A172 (cell line): Measurements from ENCODE around the gene MOCS1. TPM values are rescaled to one million over a fixed set of nuclear protein-coding genes. Genes with fewer than 3 reads are reported as not detected.

Experiments
- DNase-seq: peaks from one replicate; pipeline ENCODE4 v3.0.0-alpha.2; 2015; ENCODE audit warnings: low spot score
- total RNA-seq: library from RNA; depleted of rRNA; stranded (reverse); fragments of >200 nt; shearing (Covaris generic); gene quantifications from 2 replicates; pipeline ENCODE4 v1.2.3, GENCODE V29; 2014

MOCS1 gene
- total RNA-seq, 1 experiment from 2014 or later = 4.4 TPM

DNA sequence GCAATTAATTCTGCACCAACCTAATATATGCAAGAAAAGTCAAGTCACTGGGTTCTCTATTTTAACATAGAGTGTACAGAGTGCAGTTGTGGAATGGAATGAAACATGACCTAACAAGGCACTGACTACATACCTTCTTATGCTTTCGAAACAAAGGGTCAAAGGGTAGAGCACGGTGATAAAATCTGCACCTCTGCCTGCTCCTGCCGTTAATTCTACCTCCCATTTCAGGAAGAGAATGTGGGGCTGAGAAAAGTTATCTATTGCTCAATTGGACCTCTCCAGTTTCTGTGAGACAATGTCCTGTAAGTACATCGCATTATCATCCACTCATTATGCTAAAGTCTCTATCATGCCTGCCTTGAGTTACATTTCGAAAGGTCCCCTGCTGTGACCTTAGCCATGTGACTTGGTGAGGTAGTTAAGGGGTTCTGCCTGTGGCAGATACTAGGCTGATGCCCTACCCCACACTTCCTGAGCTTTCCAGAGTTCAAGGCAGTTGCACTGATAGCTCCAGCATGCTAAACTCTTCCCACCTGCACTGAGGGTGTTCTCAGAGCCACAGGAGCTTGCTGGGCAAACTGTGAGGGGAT lies 14.0 kb upstream of the MOCS1 start:
- no peak for DNase-seq

GRCh38 chr6:39947611-39948068 lies 13.4 kb upstream of the MOCS1 start:
- no peak for DNase-seq

DNA sequence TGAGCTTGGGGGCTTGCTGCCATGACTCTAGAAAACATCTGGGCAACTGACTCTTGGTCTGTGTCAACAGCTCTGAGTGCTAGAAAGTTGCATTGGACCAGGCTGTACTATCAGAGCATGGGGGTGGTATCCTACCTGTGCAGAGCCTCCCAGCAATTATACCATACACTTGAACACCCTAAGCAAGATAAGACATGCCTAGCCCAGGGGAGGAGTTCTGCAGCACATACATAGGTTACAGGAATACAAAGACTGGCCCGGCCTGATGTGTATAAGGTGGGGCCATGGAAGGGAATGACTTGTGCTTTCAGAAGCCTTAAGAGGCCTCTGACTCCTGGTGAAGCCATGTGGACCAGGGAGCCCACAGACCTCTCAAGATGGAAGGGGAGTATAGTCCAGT lies 11.4 kb upstream of the MOCS1 start:
- DNase-seq = no peak

DNA sequence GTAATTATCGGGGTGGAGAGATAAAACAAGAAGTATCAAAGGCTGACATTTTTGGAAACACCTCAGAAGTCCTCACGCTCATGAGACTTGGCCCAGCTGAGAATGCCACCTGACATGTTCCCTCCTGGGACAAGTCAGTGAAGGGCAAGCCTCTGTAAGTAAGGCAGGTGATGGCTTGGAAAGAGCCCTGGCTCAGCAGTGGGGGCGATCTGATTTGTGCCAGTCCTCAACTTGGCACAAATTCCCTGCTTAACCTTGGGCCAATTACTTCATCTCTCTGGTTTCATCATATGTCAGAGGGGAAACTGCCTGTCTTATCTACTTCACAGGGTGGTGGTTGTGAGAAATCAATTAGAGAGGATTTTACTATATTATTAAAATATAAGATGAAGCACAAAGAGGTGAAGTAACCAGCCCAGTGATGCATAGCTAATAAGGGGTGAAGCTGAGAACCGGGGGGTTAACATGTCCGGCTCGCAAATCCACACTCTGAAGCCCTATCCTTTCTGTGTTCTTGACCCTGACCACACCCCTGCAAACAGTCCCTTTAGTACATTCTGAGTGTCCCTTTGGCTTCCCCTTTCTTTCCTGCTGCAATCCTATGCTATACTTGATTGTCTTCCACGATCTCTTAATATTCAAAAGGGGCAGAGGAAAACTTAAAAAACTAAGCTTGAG lies 8.8 kb upstream of the MOCS1 start:
- no peak for DNase-seq

- DNase-seq = no peak
These were observed 7.6 kb upstream of the MOCS1 start for GRCh38 chr6:39941820-39942219.

DNA sequence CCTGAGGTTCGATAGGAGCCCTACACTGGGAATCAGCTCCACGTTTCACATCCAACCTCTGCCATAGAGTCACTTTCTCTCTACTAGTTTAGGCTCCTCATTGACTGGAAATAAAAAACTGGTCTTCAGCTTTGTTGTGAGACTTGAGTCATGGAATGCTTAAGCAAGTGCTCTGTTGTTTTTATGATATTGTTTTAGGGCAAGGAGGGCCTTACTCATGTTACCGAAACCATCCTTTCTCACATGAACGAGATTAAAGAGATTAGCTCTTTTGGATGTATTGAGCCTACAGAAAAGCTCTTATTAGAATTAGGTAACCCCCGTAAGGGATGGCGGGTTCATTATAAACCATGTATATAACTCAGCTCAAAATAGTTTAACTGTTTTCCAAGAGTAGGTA lies 6.9 kb upstream of the MOCS1 start:
- DNase-seq = no peak

GRCh38 chr6:39938773-39939654 lies 4.8 kb upstream of the MOCS1 start:
- no peak for DNase-seq

- DNase-seq = no peak
These were observed 3.5 kb upstream of the MOCS1 start for GRCh38 chr6:39937686-39938333.

DNA sequence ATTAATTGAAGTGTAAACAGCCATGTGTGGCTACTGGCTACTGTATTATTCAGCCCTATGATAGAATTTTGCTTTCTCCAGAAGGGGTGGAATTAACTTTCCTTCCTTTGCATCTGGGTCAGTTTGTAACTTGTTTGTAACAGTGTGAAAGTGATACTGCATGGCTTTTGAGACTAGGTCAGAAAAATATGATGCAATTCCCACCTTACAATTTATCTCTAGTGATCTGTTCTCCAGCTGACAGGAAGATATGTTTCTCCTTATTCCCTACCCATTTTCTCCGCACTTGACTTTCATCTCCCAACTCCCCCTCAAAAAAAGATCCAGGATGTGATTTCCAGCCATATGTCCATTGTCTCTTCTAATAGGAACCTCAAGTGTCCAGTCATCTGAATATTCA lies 2.6 kb upstream of the MOCS1 start:
- no peak for DNase-seq

GRCh38 chr6:39935241-39935640 lies 979 bp upstream of the MOCS1 start:
- DNase-seq = no peak

DNA sequence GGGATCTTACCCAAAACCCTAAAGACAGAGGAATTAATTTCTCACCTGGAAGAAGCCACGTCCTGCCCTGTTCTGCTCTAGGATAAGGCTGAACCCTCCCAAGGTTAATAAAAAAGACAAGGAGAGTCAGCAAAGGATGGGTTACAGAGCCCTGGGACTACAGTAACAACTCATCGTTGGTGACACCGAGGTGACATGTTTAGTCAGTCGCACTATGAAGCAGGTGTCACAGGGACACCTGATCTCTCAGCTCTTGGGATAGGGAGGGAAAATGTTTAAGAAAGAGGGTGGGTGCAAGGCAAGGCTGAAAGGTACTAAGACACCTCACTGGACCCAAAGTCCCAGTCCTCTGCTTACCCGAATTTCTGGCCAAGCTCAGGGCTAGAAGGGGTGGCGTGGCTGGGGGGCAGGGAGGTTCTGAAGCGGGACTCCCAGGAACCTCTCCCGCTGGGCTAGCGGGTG lies 562 bp downstream of the MOCS1 start:
- no peak for DNase-seq

DNA sequence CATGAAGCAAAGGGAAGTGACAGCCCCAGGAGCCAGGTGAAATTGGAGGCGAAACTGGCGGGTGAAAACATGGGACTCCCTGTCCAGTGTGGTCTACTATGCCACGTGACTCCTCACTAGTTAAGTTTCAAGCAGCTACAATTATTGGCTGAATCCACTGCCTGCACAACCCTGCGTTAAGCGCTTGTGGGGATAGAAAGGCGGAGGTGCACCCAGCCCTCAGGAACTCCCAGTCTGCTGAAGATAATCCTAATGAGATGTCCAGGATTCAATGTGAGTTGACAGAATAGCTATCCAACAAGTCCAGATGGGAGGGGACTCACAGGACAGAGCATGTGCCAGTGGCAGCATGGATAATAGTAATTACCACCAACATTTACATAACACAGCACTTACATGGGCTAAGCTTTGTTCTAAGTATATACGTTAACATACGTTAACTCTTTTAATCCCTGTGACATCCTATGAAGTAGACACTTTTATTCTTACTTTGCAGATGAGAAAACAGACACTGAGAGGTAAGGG lies 1.8 kb downstream of the MOCS1 start:
- DNase-seq = no peak

DNA sequence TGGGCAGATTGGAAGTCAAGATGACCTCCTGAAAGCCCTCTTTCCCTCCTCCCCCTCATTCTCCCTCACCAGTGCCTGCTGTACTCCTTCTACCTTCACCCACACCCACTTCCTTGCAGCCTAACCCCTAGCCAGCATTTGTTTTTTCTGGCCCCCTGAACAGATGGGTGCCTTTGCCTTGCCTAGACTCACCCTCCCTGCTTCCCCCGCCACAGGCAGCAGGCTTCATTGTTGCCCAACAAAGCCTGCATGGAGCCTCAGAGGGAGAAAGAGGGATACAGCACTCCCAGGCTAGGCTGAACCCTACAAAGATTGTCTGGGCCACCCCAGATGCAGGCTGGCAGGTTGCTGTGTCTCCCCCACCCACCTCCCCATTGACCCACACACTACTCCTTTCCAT lies 2.7 kb downstream of the MOCS1 start:
- no peak for DNase-seq

DNA sequence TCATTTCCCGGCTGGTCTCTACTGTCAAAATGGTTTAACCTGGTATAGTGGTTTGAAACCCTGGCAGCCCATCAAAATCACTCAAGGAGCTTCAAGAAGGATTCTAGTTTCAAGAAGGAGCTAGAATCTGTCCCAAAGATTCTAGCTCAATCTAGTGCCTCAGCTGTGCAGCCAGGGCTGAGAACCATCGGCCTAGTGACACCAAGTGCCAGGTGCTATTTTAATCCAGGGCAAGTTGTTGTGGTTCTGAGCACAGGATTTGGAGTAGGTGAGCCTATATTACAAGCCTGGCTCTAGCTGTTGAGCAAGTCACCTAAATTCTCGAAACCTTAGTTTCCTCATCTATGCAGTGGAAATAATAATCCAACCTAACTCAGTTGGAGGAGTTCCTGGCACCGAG lies 3.7 kb downstream of the MOCS1 start:
- no peak for DNase-seq

DNA sequence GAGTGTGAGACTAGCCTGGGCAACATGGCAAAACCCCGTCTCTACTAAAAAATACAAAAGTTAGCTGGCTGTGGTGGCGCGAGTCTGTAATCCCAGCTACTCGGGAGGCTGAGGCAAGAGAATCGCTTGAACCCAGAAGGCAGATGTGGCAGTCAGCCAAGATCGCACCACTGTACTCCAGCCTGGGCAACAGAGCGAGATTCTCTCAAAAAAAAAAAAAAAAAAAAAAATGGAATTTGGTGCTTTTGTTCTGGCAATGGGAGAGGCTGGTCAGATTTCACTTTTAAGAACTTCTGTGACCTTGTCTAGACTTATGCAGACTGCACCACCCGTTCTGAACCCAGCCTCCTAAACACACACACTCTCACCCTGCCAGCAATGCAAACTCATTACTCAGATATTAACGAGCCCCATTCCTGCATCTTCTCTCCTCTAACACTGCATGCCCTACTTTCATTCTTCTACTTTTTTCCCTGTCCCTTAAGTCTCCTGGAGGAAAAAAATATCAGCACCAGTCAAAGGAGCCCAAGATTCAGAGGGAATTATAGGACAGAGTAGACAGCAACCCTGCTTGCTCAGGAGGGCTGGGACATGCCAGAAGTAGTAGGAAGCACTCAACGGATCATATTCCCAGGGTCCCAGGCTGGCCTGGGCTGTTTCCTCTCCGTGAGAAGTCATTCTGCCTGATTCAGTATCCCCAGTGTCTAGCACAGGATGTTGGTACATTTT lies 4.4 kb downstream of the MOCS1 start:
- DNase-seq = no peak

DNA sequence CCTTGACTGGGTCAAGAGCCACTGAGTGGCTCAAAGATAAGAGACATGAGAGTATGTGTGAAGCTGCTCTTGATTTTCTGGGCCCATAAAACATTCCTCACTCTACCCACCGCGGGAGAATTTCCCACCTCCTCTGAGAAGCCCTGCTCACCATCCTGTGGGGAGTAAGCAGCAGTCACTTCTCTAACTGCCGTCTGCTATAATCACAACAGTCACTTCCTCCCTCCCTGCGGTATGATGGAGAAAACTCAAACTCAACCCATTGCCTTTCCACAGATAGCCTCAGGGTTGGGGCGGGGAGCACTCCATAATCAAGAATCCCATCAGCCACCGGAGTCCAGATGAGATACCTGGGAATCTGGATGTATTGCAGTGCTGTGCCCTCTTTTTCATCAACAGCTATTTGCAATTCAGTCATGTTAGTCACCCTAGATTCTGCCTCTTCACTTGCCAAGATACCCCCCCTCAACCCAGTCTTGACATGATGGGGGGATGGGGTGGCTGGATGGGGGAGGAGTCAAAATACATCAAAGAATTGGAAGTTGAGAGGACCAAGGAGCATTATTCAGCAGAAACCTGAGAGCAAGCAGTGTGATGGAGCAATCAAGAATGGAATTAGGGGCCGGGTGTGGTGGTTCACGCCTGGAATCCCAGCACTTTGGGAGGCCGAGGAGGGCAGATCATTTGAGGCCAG lies 5.1 kb downstream of the MOCS1 start:
- DNase-seq = no peak

GRCh38 chr6:39927159-39927558 lies 7.1 kb downstream of the MOCS1 start:
- DNase-seq = peak; percentile 60

GRCh38 chr6:39926668-39927067 lies 7.6 kb downstream of the MOCS1 start:
- no peak for DNase-seq

GRCh38 chr6:39925931-39926290 lies 8.4 kb downstream of the MOCS1 start:
- DNase-seq = no peak

DNA sequence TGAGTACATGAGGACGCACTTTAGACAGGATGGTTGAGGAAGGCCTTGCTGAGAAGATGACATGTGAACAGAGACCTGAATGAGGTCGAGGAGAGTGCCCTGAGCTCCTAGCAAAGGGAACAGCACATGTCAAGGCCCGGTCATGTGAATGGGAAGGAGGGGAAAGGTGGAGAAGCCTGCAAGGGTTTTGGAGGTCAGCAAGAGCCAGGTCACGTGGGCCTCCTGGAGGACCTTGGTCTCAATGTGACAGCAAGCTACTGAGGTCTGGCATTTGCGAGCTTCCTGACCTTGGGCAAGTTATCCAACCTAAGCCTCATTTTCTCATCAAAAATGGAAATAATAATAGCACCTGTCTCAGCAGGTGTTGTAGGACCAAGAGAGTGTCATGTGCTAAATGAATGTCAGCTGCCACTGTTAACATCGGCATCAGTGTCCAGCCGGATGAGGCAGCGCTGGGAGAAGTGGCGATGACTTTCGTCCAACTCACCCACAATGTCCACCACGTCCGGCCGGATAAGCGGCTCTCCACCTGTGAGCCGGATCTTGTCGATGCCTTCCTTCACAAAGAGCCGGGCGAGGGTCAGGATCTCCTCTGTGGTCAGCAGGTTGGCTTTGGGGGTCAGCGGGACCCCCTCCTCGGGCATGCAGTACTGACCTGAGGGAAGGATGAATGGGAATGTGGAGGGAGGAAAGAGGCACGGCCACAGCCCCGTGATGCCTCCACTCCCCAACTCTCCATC lies 8.9 kb downstream of the MOCS1 start:
- no peak for DNase-seq
